ENCODE data around the gene HSPB7. TPM values are rescaled to one million over a fixed set of nuclear protein-coding genes. Genes with fewer than 3 reads are reported as not detected.

The HSPB7 gene
- total RNA-seq, 1 experiment from 2014 or later: not detected

DNA sequence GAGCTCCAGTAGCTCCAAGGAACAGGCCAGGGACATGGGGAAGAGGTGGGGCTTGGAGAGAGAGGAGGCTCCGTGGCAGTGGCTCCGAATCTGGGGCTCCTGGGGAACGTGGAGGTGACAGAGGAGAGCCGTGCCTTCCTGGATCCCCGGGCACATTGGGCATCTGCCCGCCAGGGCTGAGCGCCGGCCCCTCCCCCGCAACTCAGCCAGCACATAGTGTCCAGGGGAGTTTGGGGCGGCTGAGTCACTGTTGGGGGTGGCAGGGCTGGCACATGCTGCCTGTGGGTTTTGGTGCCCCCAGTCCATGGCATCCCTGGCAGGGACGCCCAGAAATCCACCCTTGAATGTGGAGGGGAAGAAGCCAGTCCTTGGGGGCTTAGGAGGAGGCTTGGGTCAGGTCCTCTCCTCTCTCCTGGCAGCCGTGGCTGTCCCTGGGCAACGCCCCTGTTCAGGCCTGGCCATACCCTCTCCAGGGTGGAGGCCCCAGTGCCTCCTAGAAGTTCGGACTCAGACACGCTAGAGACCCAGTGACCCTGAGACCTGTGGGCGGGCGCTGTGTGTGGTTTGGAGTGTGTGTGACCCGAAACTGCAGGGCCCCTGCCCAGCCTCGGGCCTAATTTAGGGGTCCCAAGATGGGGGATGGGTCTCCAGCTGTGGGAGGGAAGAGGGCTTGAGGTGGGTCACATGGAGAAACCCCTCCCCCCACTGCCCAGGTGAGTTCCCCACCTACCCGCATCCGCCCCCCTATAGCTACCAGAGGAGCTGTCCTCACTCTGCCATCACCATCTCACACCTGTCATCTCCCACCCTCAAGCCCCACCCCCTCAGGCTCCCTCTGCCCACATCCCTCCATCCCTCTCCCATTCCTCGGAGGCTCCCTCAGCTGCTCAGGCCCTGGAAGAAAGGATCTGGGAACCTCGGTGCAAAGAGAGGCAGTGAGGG is 1.6 kb downstream of the HSPB7 start:
- peaks cover 8% of the 10 kb centered on the region for H3K4me1 Mint-ChIP-seq (ENCODE audit: low read depth, unreplicated experiment)
- no peak overlapping the region for H3K4me3 Mint-ChIP-seq (ENCODE audit: low read depth, unreplicated experiment)
- no peak overlapping the region for H3K27ac Mint-ChIP-seq (ENCODE audit: unreplicated experiment)
- DNase-seq: no peak
- H3K36me3 Mint-ChIP-seq (ENCODE audit: insufficient read depth, unreplicated experiment): peaks cover 4% of the 10 kb centered on the region
- H3K9me3 Mint-ChIP-seq (ENCODE audit: low read depth, unreplicated experiment): no peaks in the 10 kb centered on the region
- H3K27me3 Mint-ChIP-seq (ENCODE audit: unreplicated experiment): peaks cover 18% of the 10 kb centered on the region
- BruUV-seq (replicated peaks): no TSS peak
- intact Hi-C loops (cut with micrococcal nuclease; ENCODE audit: unreplicated experiment): no loop called here
- CTCF ChIA-PET: no interaction called here
- TF ChIP-seq, protein P1, sequence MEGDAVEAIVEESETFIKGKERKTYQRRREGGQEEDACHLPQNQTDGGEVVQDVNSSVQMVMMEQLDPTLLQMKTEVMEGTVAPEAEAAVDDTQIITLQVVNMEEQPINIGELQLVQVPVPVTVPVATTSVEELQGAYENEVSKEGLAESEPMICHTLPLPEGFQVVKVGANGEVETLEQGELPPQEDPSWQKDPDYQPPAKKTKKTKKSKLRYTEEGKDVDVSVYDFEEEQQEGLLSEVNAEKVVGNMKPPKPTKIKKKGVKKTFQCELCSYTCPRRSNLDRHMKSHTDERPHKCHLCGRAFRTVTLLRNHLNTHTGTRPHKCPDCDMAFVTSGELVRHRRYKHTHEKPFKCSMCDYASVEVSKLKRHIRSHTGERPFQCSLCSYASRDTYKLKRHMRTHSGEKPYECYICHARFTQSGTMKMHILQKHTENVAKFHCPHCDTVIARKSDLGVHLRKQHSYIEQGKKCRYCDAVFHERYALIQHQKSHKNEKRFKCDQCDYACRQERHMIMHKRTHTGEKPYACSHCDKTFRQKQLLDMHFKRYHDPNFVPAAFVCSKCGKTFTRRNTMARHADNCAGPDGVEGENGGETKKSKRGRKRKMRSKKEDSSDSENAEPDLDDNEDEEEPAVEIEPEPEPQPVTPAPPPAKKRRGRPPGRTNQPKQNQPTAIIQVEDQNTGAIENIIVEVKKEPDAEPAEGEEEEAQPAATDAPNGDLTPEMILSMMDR (IDR thresholded peaks at IDR 0.05; ENCODE audit: unreplicated experiment): no peak

DNA sequence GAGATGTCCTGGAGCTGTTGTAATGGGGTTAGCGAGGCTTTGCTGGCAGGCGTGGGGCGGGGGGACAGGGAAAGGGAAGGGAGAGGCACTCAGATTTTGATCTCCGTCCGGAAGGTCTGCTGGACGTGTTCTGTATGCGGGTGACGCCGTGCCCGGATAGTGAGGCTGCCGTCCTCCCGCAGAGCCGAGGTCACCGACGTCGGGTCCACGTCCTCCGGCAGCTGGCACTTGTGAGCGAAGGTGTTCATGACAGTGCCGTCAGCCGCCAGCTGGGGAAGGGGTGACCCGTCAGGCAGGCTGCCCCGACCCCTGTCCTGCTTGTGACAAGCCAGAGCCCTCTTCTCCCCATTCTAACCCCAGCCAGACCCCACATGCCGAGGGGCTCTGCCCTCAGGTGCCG is 2.4 kb downstream of the HSPB7 start:
- Mint-ChIP-seq H3K9me3 (ENCODE audit: low read depth, unreplicated experiment) (no peaks in the 10 kb centered on the region), H3K27ac (ENCODE audit: unreplicated experiment) (no peak overlapping the region), H3K4me1 (ENCODE audit: low read depth, unreplicated experiment) (peaks cover 8% of the 10 kb centered on the region), H3K36me3 (ENCODE audit: insufficient read depth, unreplicated experiment) (peaks cover 4% of the 10 kb centered on the region), H3K27me3 (ENCODE audit: unreplicated experiment) (peaks cover 14% of the 10 kb centered on the region), H3K4me3 (ENCODE audit: low read depth, unreplicated experiment) (no peak overlapping the region)
- TF ChIP-seq, protein P1 (IDR thresholded peaks at IDR 0.05; ENCODE audit: unreplicated experiment): no peak
- BruUV-seq (replicated peaks): no TSS peak
- DNase-seq: no peak
- CTCF ChIA-PET: no interaction called here
- intact Hi-C loops (cut with micrococcal nuclease; ENCODE audit: unreplicated experiment): no loop called here

DNA sequence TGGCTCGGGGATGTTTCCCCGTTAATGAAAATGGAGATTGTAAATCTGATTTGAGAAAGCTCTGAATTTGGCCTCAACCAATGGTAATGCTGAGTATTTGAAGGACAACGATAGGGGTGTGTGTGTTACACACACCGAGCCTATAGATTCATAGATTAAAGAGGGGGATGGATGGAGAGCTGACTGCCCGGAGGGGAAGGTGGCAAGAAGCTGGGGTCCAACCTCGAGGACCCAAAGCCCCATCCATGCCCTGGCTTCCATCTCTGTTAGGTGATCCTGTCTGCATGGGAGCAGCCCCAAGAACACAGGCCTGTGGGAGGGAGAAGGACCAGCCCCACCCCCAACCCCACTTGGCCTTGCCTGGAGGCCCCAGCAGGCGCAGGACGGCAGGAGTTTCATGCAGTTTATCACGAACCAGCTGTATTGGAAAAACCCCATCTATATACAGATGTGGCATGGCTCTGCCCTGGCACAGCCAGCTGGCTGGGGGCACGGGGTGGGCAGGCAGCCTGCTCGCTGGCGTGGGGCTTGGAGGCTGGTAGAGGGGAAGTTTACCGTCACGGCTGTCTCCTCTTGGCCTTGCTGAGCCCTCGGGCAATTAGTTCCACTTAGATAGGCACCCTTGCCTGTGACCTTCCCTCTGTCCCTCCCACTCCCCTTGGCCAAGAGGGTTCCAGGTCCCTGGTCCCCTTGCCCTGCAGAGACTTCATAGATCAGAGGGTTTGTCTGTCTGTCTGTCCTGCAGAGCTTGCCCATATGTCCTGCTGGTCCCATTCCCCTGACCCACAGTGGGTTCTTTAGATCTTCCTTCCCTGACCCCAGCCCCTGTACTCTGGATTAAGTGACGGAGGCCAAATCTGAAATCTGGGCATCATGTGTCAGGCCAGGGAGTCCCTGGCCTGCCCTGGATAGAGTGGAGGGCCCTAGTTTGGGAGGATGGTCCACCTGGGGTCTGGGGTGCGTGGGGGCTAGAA is 3.0 kb downstream of the HSPB7 start:
- no peaks in the 10 kb centered on the region for H3K9me3 Mint-ChIP-seq (ENCODE audit: low read depth, unreplicated experiment)
- CTCF ChIA-PET: no interaction called here

DNA sequence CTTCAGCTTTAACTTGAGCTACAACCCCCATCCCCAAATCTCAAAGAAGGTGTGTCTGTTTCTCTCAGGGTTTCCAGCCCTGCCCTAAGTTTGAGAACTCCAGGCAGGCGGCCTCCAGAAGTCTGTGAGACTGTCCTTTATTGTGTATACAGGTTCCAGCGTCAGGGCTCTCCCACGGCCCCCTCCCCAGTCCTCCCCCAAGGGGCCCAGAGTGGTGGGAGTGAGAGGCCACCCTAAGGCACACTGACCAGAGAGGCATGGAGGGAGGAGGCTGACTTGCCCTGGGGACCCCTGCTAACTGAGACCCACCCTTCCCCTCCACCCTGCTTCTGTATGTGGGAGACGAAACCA is 4.0 kb downstream of the HSPB7 start:
- intact Hi-C loops (cut with micrococcal nuclease; ENCODE audit: unreplicated experiment): no loop called here
- no TSS peak for BruUV-seq (replicated peaks)

More for the DNA sequence above, 3.0 kb downstream of the HSPB7 start:
- Mint-ChIP-seq H3K4me1 (ENCODE audit: low read depth, unreplicated experiment) (peaks cover 8% of the 10 kb centered on the region), H3K36me3 (ENCODE audit: insufficient read depth, unreplicated experiment) (peaks cover 4% of the 10 kb centered on the region), H3K4me3 (ENCODE audit: low read depth, unreplicated experiment) (no peak overlapping the region), H3K27me3 (ENCODE audit: unreplicated experiment) (peaks cover 12% of the 10 kb centered on the region), H3K27ac (ENCODE audit: unreplicated experiment) (no peak overlapping the region)
- TF ChIP-seq, protein P1 (IDR thresholded peaks at IDR 0.05; ENCODE audit: unreplicated experiment): no peak
- intact Hi-C loops (cut with micrococcal nuclease; ENCODE audit: unreplicated experiment): no loop called here
- no peak for DNase-seq
- BruUV-seq (replicated peaks): no TSS peak

More for the DNA sequence above, 4.0 kb downstream of the HSPB7 start:
- Mint-ChIP-seq H3K4me1 (ENCODE audit: low read depth, unreplicated experiment) (peaks cover 8% of the 10 kb centered on the region), H3K27me3 (ENCODE audit: unreplicated experiment) (peaks cover 3% of the 10 kb centered on the region), H3K27ac (ENCODE audit: unreplicated experiment) (no peak overlapping the region), H3K36me3 (ENCODE audit: insufficient read depth, unreplicated experiment) (peaks cover 4% of the 10 kb centered on the region), H3K4me3 (ENCODE audit: low read depth, unreplicated experiment) (peak overlapping the region; percentile 41), H3K9me3 (ENCODE audit: low read depth, unreplicated experiment) (no peaks in the 10 kb centered on the region)
- TF ChIP-seq, protein P1 (IDR thresholded peaks at IDR 0.05; ENCODE audit: unreplicated experiment): no peak
- CTCF ChIA-PET: no interaction called here
- DNase-seq: no peak

All from Calu3 (cell line).